Cerebellar cortex (tissue), 1 donor: ENCODE measurements around the gene RAP2A.

Experiments used
- DNase-seq: peaks from one replicate; pipeline ENCODE4 v3.0.0-alpha.2; 2015; ENCODE audit warnings: low spot score

RAP2A gene

DNA sequence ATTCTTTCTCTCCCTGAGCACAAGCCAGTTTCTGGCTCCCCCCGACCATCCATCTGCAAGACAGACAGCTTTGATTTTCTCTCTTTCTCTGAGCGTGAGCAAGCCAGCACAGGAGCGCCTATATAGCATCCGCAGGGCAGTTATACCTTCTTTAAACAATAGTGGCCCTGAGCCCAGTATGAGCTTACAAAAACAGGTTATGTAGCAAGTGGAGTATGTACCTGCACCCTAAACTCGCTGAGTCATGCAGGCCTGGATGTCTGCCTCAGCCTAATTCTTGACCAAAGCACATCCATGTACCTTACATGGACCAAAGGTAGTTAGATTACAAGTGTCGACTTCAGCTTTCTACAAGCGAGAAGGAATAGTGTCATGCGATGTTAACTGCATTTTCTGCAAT lies 61.7 kb downstream of the RAP2A start:
- no peak for DNase-seq

- no peak for DNase-seq
Measured at GRCh38 chr13:97496511-97496910, 62.5 kb downstream of the RAP2A start.

DNA sequence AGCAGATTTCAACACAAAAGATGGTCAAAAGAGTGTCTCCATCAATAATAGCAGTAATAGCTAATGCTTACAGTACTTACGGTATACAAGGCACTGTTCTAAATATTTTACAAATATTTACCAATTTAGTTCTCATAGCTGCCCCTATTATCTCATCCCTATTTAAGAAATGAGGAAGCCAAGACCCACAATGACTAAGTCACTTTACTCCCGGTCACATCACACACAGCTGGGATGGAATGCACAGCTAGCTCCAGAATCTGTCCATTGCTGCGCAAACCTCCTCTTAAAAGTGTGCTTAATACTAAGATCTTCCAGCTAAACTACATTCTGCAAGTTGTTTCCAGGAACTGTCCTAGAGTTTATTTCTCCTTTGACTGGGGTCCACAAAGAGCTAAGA lies 63.4 kb downstream of the RAP2A start:
- DNase-seq = no peak

GRCh38 chr13:97498419-97498818 lies 64.5 kb downstream of the RAP2A start:
- no peak for DNase-seq

GRCh38 chr13:97499181-97499580 lies 65.2 kb downstream of the RAP2A start:
- no peak for DNase-seq

DNA sequence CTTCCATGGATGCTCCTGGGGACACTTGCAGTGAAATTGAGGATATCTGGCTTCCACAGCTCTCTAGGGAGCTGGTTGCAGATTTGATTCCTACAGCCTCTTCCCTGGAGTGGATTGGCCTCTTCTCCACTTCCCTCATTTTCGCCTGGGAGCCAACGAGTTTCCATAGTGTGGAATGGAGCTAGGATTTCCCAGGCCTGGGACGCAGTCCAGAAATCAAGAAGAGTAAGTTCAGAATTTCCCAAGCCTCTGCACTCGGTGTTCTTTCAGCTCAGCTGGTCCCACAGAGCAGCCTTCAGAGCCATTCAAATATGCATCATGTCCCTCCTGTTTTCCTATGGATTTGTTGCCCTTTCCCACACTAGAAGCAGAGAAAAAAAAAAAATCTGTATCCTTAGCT lies 68.2 kb downstream of the RAP2A start:
- DNase-seq = no peak

- DNase-seq = no peak
Measured at GRCh38 chr13:97502706-97503105, 68.7 kb downstream of the RAP2A start.

GRCh38 chr13:97505017-97505416 lies 71.0 kb downstream of the RAP2A start:
- no peak for DNase-seq

DNA sequence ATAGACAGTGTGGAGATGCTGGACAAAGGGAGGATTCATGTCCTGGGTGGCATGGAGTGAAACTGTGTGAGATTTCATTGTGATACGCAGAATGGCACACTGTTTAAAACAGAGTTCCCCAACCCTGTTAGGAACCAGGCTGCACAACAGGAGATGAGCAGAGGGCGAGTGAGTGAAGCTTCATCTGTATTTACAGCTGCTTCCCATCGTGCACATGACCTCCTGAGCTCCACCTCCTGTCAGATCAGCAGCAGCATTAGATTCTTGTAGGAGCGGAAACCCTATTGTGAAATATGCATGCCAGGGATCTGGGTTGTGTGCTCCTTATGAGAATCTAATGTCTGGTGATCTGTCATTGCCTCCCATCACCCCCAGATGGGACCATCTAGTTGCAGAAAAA lies 72.5 kb downstream of the RAP2A start:
- DNase-seq = no peak

- DNase-seq = no peak
Measured at GRCh38 chr13:97512732-97513131, 78.8 kb downstream of the RAP2A start.

- no peak for DNase-seq
Measured at GRCh38 chr13:97515643-97516042, 81.7 kb downstream of the RAP2A start.

- DNase-seq = no peak
Measured at GRCh38 chr13:97517967-97518366, 84.0 kb downstream of the RAP2A start.
